Measurements from ENCODE around the gene VASH2.
A peak's percentile ranks its signal among the peaks of the same experiment; 100 is the strongest.

VASH2 gene

DNA sequence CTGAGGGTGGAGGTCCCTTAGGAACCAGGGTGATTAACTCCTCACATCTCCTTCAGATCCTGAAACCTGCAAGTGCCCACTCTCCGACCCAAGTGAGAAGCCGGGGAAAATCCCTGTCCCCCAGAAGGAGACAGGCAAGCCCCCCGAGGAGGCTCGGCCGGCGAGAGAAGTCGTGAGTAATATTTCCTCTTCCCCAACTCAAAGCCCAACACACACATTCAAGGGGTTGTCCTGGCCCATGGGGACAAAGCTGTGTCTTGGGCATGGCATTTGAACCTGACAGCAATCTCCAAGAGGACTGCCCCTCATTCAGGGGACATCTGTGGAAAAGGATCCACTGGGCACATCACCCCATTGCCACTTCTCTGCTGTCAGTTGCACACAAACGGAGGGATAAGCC, 23.6 kb downstream of the VASH2 start:
- no peak overlapping the region for H3K4me3 Mint-ChIP-seq
- no peaks in the 10 kb centered on the region for H3K36me3 Mint-ChIP-seq
- peaks cover 3% of the 10 kb centered on the region for H3K4me1 Mint-ChIP-seq
- no peak for ATAC-seq (ENCODE audit: low read depth)
- no peaks in the 10 kb centered on the region for H3K9me3 Mint-ChIP-seq
- no peak overlapping the region for H3K27ac Mint-ChIP-seq
- no peak for DNase-seq (ENCODE audit: low spot score in 2 of 2)
- H3K27me3 Mint-ChIP-seq = peaks cover 2% of the 10 kb centered on the region

DNA sequence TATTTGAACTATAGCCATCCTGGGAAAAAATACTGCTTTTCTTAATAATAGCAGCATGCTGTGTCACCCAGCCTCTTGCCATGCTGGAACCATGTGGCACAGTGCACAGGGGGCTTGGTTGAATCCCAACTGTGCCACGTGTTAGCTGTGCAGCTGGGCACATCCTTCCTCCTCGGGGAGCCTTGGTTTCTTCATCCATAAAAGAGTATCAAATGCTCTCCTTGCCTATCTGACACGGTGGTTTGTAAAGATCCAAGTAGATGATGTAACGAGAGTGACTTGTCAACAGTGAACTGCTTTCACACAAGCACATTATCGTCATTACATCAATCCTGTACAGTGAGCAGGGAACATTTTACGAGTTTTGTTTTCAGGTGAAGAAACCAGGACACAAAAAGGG, 24.4 kb downstream of the VASH2 start:
- H3K36me3 Mint-ChIP-seq = no peaks in the 10 kb centered on the region
- peaks cover 2% of the 10 kb centered on the region for H3K27me3 Mint-ChIP-seq
- H3K9me3 Mint-ChIP-seq = no peaks in the 10 kb centered on the region
- H3K4me1 Mint-ChIP-seq = peaks cover 3% of the 10 kb centered on the region
- no peak overlapping the region for H3K27ac Mint-ChIP-seq
- ATAC-seq (ENCODE audit: low read depth) = no peak
- DNase-seq (ENCODE audit: low spot score in 2 of 2) = no peak
- no peak overlapping the region for H3K4me3 Mint-ChIP-seq

DNA sequence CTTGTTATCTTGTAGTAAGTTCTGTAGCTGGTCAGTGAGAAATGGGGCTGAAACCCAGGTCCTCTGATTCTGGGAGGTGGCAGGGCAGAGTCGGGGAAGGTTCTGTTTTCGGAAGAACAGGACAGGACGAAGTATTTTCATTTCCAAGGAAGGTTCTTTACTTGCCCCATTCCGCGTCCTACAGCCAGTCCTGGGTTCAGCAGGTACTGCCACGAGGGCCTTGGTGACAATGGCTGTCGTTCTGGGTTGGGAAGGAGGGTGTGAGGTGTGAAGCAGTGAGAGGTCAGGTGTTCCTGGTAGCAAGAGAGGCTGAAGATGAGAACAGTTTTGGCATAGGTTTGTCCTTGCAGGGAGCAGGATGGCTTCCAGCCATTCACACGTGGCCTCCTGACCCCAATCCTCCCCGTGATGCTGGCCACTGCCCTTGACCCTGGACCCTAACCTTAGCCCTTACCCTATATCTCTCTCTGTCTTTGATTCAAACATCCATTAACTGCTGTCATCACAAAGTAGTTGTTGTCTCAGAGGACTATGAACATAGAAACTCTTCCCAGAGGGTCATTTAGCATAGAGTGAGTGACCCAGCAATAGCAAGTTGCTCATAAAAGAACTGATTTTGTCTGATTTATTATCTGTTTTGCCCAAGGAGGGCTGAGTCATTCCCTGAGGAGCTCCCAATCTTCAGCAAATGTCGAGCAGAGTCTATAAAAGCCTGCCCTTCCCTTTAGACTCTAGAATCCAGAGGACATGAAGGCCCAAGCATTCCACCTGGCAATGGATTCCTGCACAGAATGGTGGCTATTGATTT, 25.0 kb downstream of the VASH2 start:
- H3K9me3 Mint-ChIP-seq = no peaks in the 10 kb centered on the region
- DNase-seq (ENCODE audit: low spot score in 2 of 2) = no peak
- no peak overlapping the region for H3K4me3 Mint-ChIP-seq
- no peak for ATAC-seq (ENCODE audit: low read depth)
- peaks cover 2% of the 10 kb centered on the region for H3K27me3 Mint-ChIP-seq
- H3K27ac Mint-ChIP-seq = no peak overlapping the region
- no peaks in the 10 kb centered on the region for H3K36me3 Mint-ChIP-seq
- H3K4me1 Mint-ChIP-seq = peaks cover 3% of the 10 kb centered on the region

DNA sequence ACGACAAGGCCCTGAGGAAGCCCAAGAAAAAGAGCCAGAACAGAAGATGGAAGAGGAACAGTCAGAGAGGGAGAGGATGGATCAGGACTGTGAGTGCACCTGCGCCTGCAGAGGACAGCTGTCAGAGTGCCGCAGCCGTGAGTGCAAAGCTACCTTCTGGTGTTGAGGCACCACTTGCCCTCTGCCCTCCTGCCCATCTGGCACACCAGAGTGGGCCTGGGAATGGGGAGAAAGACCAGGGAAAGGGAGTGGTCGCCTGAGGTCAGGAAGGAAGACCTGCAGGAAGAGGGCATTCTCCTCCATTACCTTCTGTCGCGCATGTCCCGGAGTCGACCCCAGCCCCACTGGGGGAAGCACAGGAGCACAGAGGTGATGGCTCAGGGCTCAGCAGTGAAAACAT, 26.2 kb downstream of the VASH2 start:
- DNase-seq (ENCODE audit: low spot score in 2 of 2) = no peak
- H3K4me1 Mint-ChIP-seq = peaks cover 5% of the 10 kb centered on the region

DNA sequence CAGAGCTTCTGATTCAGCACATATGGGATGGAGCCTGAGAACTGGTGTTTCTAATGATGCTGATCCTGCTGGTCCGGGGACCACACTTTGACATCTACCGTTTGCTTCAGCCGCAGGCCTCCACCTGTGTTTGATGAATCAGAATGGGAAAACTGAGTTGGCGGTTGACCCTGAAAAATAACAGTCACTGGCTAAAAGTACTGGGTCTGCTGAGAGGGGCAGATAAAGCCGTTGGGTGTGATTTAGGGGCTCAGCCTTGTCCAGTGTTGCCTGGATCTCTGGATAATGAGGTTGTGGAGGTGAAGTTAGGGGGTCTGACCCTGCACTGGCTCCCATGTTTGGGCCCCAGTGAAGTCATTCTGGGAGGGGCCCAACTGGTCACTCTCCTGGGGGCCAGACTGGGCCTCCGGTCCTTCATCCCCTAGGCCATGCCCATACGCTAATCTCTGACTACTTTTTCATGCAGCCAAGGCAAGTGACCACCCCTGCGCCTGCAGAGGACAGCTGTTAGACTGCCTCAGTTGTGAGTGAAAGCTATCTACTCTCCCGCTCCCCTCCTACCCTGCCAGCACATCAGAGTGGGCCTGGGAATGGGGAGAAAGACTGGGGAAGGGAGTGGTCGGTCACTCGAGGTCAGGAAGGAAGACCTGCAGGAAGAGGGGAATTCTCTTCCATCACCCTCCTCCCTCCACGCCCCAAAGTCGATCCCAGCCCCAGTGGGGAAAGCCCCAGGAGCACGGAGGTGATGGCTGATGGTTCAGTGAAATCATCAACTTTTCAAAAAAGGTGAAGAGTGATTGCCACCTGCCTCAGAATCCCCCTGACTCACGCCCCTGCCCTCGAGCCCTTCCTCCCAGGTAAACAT, 27.7 kb downstream of the VASH2 start:
- H3K36me3 Mint-ChIP-seq = no peaks in the 10 kb centered on the region
- H3K9me3 Mint-ChIP-seq = no peaks in the 10 kb centered on the region
- H3K4me1 Mint-ChIP-seq = peaks cover 7% of the 10 kb centered on the region
- ATAC-seq (ENCODE audit: low read depth) (no peak), DNase-seq (ENCODE audit: low spot score in 2 of 2) (no peak)
- peaks cover 2% of the 10 kb centered on the region for H3K27me3 Mint-ChIP-seq
- H3K4me3 Mint-ChIP-seq = no peak overlapping the region
- no peak overlapping the region for H3K27ac Mint-ChIP-seq

More for the DNA sequence above, 26.2 kb downstream of the VASH2 start:
- H3K27ac Mint-ChIP-seq = no peak overlapping the region
- no peak overlapping the region for H3K4me3 Mint-ChIP-seq
- ATAC-seq (ENCODE audit: low read depth) = no peak
- no peaks in the 10 kb centered on the region for H3K9me3 Mint-ChIP-seq
- peaks cover 2% of the 10 kb centered on the region for H3K27me3 Mint-ChIP-seq
- H3K36me3 Mint-ChIP-seq = no peaks in the 10 kb centered on the region

DNA sequence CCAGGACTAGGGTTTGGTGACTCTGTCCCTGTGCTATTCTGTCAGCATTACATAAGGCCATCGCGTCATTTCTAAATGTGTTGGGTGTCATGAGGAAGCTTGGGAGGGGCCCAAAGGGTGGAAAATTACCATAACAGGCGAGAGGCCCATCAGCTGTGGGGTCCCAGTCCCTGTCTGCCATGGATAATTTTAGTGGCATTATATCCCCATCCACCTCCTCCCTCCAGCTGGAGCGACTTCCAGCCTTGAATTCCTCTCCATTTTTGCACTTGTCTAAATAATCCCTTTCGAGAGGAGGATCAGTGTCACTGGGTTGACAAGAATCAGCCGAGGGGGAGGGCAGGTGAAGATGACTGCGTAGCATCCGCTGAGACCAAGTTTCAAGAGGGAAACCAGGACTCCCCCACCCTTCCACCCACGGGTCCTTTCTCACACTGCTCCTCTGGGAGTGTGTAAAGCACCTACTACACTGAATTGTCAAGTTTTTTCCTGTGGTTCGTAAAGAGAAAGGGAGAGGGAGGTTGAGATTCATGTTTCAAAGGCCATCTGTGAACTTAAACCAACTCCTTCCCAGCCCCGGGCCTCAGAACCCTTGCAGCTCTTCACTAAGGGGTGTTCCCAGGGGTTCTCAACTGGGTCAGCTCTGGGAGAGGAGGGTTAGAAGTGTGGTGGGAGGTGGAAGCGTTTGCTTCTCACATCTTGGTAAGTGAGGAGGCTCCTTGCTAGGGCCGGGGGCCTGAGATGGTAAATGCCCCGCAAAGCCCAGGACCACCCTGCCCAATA, 29.2 kb downstream of the VASH2 start:
- H3K27ac Mint-ChIP-seq = no peak overlapping the region

DNA sequence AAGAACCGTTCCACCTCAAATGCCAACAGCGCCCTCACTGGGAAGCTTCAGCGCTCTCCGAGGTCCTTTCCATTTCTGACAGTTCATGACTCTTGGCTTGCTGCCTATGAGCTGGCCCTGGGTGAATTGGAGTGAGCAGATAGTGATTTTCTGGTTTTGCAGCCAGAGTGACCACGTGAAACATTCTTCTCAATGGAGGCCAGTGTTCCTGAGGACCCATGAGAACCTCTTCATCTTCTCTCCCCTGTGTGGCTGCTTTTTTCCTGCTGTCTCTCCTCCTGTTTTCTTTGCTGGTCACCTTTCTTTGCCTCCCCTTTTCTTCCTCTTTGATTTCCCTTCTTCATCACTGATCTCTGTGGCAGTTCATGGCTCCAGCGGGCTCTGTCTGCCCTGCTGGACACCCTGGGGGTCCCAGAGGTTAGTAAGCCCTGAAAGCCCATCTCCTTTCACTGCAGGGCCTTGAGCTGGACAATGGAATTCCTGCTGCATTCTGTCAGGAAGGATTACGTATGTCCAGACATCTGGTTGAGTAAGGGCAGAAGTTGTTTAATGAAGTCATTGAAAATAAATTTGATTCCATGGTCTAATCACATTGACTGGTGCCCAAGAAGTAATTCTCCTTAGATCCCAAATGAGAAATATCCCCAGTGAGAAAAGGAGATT, 29.9 kb downstream of the VASH2 start:
- no peak for DNase-seq (ENCODE audit: low spot score in 2 of 2)
- Mint-ChIP-seq H3K4me3 (no peak overlapping the region), H3K9me3 (no peaks in the 10 kb centered on the region), H3K36me3 (no peaks in the 10 kb centered on the region), H3K27me3 (peaks cover 2% of the 10 kb centered on the region), H3K4me1 (peaks cover 7% of the 10 kb centered on the region), H3K27ac (no peak overlapping the region)
- ATAC-seq (ENCODE audit: low read depth) = no peak

More for the DNA sequence above, 29.2 kb downstream of the VASH2 start:
- ATAC-seq (ENCODE audit: low read depth) = peak; percentile 56
- Mint-ChIP-seq H3K4me1 (peaks cover 7% of the 10 kb centered on the region), H3K27me3 (peaks cover 2% of the 10 kb centered on the region), H3K36me3 (no peaks in the 10 kb centered on the region), H3K9me3 (no peaks in the 10 kb centered on the region), H3K4me3 (no peak overlapping the region)
- no peak for DNase-seq (ENCODE audit: low spot score in 2 of 2)

DNA sequence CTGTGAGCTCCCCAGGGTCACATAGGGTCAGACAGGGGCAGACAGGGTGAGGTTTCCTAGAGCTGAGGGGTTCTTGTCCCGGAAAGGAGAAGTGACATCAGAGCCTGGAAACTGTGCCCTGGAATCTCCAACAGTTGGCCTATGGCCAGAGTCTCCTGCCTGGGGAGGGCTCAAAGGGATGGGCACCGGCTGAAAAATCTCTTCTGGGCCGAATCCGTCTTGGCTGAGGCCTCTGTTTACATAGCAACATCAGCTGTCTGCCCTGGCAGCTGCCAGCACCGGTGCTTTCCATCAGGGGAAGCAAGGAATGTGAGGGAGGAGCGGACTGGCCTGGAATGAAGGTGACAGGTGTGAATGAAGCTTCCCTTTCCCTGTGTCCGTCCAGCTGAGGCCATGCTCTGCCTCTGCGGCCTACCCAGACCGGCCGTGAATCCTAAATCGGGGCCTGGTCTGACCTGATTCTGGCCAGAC, 30.7 kb downstream of the VASH2 start:
- Mint-ChIP-seq H3K36me3 (no peaks in the 10 kb centered on the region), H3K27me3 (no peaks in the 10 kb centered on the region), H3K4me3 (no peak overlapping the region), H3K27ac (no peak overlapping the region), H3K4me1 (peaks cover 7% of the 10 kb centered on the region), H3K9me3 (no peaks in the 10 kb centered on the region)
- ATAC-seq (ENCODE audit: low read depth) = no peak
- no peak for DNase-seq (ENCODE audit: low spot score in 2 of 2)

DNA sequence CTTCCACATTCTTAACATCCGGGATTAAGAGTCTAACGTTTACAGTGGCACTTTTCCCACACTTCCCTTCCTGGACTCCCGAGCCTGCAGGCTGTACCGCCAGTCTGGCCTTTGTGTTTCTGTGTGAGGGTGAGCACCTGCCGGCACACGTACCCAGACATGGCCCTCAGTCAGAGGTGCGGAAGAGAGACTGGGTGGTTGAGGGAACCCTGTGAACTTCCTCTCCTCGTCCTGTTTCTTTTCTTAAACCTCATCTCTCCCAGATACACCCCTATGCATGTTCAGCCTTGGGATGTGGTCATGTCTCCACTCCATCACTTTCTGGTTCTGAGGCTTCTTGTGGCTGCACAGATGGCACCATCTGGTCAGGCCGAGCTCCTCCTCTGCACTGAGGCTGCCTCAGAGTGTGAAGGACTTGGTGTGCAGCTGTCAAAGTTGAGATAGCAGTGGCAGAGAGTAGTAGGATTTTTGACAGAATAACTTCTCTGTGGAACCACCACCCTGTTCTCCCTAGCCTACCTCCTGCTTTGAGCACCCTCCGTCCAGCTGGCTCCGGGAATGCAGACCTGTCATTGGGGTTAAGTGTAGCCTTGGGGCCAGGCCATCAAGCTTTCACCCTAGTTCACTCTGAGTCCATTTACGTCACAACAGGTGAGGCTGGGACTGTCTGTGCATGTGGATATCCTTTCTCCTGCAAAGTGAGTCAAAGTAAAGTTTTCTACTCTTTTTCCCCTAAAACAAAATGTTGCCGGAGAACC, 31.4 kb downstream of the VASH2 start:
- Mint-ChIP-seq H3K27ac (no peak overlapping the region), H3K27me3 (no peaks in the 10 kb centered on the region), H3K4me3 (no peak overlapping the region), H3K9me3 (no peaks in the 10 kb centered on the region), H3K4me1 (peaks cover 7% of the 10 kb centered on the region), H3K36me3 (peaks cover under 1% of the 10 kb centered on the region)
- DNase-seq (ENCODE audit: low spot score in 2 of 2) = no peak
- no peak for ATAC-seq (ENCODE audit: low read depth)

DNA sequence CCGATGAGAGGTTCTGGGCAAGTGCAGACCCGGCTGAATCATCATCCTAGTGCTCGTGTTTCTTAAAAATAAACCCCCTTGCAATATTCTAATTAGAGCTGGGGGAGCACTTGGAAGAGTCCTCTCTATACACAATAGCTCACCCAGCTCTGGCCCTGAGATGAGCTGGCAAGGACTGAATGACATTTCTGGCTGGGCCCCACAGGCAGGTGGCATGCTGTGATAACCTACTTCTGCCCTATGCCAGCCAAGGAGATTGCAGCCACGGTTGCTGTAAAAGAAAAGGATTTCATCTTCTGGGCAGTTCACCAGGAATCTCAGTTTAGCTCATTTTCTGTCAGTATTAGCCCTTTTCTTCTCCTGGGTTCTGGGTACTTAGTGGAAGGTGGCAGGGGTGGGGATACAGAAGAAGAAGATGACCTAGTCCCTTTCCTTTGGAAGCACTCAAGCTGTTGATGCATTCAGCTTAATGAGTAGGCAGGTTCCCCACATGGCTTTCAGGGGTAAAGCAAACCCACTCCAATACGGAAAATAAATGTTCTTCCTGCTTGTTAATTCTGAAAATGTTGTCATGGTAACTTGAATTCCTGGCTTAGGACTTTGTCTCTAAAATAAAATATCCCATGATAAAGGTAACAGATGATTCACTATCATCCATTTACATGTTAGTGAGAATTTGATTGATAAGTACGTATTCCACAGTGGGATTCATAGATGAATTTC, 32.2 kb downstream of the VASH2 start:
- Mint-ChIP-seq H3K27ac (no peak overlapping the region), H3K4me3 (no peak overlapping the region), H3K4me1 (peaks cover 5% of the 10 kb centered on the region), H3K9me3 (no peaks in the 10 kb centered on the region), H3K36me3 (peaks cover 1% of the 10 kb centered on the region), H3K27me3 (no peaks in the 10 kb centered on the region)
- ATAC-seq (ENCODE audit: low read depth) (no peak), DNase-seq (ENCODE audit: low spot score in 2 of 2) (no peak)

DNA sequence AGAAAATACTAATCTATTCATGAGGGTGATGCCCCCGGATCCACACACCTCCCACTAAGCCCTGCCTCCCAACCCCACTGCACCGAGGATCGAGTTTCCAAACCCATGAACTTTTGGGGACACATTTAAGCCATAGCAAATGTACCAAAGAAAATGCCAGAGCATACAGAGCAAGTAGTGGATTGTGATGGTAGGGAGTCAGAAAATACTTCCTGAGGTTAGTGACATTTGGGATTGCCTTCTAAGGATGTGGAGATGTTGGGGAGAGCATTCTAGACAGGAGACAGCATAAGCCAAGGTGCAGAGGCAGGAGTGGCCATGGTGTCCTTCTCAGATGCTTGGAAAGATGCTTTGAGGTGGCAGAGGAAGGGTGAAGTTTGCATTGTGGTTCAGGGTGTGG, 33.1 kb downstream of the VASH2 start:
- H3K27ac Mint-ChIP-seq = no peak overlapping the region
- no peak for DNase-seq (ENCODE audit: low spot score in 2 of 2)
- peaks cover 5% of the 10 kb centered on the region for H3K4me1 Mint-ChIP-seq
- no peaks in the 10 kb centered on the region for H3K9me3 Mint-ChIP-seq
- no peak overlapping the region for H3K4me3 Mint-ChIP-seq
- ATAC-seq (ENCODE audit: low read depth) = no peak
- peaks cover 1% of the 10 kb centered on the region for H3K36me3 Mint-ChIP-seq
- H3K27me3 Mint-ChIP-seq = no peaks in the 10 kb centered on the region

DNA sequence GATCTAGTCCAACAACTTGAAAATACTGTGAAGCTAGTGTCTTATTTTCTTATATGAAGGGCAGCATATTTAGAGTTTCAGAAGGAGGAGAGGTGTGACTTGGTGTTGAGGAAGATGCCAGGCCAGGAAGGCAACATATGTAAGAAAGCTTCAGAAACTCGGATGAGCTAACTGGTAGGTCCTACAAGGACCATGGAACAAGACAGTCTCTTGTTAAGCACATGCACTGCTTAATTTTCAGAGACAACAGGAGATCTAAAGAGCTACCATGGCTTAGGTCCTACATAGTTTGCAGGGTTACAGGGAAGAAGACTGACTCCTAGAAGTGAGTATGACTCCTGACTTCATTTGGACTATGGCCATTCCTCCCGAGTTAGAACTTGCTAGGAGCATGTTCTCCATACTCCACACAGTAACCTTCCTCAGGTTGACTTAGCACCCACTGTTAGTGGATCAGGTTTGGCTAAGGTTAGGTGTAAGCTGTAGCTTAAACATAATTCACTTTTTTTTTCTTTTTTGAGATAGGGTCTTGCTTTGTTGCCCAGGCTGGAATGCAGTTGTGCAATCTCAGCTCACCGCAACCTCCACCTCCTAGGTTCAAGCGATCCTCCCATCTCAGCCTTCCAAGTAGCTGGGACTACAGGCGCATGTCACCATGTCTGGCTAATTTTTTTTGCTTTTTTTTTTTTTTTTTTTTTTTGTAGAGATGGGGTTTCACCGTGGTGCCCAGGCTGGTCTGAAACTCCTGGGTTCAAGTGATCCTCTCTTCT, 34.4 kb downstream of the VASH2 start:
- Mint-ChIP-seq H3K27ac (no peak overlapping the region), H3K9me3 (no peaks in the 10 kb centered on the region), H3K27me3 (no peaks in the 10 kb centered on the region), H3K4me3 (no peak overlapping the region), H3K4me1 (peaks cover 5% of the 10 kb centered on the region), H3K36me3 (peaks cover 1% of the 10 kb centered on the region)
- ATAC-seq (ENCODE audit: low read depth) (no peak), DNase-seq (ENCODE audit: low spot score in 2 of 2) (no peak)

Measured in memory B cell (primary cell).